Activated CD4-positive, alpha-beta T cell treated with anti-CD3 and anti-CD28 coated beads for 48 hours (primary cell): ENCODE measurements around the gene AKT3.
A peak's percentile ranks its signal among the peaks of the same experiment; 100 is the strongest.

ENCODE experiments used
- DNase-seq: peaks from one replicate; pipeline ENCODE4 v3.0.0-alpha.2; 2020

AKT3 gene

DNA sequence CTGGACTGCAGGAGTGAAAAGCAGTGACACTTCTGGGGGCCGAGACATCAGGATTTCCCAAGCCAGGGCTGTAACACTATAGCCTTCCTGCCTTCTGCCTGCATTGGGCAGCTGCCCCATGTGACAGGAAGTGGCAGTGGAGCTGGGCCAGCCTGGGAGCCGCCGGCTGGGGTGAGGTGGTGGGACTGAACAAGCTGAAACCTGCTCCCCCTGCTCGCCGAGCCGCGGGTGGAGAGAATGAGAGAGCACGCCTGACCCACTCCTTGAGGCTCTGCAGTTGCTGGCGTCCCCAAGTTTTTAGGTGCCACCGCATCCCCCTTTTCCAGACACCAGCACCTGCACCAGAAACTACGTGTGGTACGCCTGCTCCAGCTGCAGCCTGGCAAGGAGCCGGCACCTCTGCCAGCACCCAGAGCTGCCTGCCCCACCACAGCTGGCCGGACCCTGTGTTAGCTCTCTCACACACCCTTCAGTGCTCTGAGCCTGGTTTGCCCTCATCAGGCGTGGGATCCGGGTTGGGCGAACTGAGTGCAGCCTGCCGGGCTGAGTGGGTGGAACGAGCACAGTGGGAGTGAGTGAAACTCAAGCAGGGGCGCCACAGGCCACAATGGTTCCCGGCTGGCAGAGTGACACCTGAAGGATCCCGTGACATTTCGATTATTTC is 119.4 kb downstream of the AKT3 start:
- no peak for DNase-seq

DNA sequence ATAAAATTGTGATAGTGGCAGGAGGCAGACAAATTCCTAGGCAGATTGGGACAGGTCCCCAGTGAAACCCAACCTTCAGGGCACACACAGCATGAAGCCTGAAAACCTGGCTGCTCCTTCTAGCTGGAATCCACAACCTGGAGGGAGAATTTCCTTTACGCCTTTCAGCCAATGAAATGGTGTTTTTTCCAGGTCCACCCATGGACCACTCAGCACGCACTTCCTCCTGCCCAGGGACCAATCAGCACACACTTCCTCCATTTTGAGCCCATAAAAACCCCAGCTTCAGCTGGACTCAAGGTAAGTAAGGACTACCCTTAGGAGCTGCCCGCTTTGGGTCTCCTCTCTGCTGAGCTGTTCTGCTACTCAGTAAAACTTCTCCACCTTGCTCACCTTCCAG is 120.1 kb downstream of the AKT3 start:
- DNase-seq = no peak

DNA sequence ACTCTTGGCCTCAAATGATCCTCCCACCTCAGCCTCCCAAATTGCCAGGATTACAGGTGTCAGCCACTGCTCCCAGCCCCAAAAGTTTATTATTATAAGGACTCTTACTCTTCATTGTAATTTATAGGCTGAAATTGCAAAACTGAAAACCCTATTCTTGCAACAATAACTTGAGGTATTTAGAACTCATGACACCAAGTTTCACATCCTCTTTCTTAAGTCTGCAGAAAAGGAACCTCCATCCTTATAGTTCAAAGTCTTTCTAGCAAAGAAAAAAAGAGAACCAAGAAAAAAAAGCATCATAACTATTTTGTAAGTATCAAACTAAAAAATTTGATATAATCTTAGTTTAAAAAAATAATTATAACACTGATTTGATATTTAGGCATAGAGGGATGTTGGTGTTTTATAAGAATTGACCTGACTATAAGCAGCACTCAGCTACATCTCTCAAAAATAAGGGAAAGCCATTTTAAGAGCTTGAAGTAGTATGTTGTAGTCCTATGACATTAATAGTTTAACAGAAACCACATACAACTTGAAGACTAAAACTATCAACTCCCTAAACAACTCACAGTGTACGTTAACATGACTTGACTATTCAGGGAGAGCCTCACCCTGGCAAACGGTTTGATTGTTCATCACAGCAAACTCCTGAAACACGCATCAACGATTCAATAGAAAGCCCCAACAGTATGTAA is 122.4 kb downstream of the AKT3 start:
- DNase-seq = no peak

DNA sequence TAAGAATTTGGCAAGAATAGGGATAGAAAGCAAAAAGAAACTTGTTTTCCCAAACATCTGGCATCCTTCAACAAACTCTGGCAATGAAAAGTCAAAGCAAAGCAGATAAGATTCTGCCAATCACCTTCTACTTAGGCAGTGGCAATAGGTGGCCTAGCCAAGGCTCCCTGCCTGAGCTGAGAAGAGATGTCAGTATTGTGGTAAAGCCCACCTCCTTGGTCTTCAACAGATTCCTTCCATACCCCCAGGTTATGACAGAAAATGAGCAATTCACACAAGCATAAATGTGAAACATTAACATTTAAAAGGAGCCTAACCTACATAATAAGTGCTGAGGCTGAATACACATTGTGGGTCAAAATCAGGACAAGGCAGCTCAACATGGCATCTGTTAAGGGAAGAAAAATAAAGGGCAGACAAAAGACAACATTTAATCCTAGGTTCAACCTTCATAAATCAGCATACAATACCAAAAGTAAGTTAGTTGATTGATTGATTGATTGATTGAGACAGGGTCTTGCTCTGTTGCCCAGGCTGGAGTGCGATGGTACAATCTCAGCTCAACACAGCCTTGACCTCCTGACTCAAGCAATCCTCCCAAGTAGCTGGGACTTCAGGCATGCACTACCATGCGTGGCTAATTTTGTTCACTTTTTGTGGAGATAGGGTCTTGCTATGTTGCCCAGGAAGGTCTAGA is 123.1 kb downstream of the AKT3 start:
- no peak for DNase-seq

DNA sequence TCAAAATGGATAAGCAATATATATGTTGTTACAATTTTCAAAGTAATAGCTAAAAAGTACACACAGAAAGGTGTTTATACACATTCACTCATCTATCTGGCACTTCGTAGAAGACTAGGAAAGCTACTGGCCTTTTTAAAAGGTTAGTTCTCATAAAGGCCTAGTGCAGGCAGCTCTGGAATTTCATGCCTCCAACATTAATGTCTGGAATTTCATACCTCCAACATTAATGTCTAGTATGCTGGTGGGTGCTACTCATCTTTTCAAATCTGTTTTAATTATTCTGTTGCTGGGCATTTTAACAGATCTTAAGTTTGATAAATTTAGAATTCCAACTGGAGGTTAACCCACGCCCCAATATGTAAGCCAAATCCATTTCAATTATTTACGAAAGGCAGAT is 124.2 kb downstream of the AKT3 start:
- no peak for DNase-seq

DNA sequence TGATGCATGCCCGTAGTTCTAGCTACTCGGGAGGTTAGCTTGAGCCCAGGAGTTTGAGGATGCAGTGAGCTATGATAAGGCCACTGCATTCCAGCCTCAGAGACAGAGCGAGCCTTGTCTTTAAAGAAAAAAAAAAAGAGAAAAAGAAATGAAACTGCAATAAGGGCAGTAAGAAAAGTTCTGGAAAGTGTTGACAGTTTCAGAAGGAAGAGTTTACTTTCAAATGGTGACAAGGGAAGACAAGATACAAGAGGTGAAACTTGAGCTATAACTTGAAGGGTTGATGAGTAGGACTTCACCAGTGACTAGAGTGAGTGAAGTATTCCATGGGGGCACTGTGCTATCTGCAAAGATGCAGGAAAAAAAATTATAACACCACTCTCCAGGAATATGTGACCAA is 125.0 kb downstream of the AKT3 start:
- no peak for DNase-seq

DNA sequence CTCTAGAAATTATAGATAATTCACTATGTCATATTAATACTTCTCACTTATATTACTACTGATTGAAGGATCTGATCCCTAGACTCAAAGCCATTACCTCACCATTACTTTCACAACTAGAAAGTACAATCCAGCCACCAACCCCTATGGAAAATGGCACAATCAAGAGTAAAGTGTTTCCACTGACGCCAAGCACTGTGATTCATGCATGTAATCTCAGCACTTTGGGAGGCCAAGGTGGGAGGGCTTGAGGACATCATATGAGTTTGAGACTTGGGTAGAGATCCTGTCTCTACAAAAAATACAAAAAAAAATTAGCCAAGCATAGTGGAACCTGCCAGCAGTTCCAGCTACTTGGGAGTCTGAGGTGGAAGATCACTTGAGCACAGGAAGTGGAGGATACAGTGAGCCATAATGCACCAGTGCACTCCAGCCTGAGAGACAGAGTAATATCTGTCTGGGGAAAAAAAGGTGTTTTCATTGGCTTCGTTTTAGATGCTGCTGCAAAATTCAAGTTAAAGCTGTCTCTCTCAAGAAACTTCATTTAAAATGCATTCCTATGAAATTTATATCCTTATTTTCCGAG is 126.5 kb downstream of the AKT3 start:
- DNase-seq = peak; percentile 17

DNA sequence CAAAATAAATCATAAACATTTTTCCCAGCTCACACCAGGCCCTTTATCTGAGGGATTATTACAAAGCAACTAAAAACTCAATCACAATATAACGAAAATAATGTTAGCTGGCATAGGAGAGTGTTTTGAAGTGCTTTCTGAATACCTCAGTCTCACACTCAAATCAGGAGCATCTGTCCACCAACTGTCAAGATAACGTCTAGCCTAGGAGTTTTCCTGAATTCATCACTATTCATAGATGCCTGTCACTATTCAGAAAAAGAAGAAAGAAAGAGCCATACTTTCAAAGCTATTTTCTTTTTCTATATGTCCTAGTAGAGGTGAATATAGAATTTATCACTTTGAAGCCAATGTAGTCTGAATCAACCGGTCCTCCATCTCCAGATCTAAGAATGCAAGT is 127.0 kb downstream of the AKT3 start:
- no peak for DNase-seq

DNA sequence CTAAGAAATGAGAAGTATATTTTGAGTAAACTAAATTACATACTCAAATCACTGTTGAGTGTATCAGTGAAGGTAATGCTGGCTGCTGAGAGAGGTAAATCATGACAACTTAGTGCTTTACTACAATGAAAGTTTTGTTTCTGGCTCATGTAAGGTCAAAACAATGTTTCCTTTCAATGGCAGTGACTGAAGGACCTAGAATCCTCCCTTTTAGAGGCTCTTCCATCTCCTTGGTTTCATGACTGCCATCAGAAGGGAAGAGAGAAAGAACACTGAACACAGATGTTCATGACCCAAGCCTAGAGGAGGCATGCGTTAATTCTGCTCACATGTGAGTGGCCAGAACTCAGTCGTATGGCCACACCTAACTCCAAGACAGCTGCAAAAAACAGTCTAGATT is 130.6 kb downstream of the AKT3 start:
- DNase-seq = no peak

DNA sequence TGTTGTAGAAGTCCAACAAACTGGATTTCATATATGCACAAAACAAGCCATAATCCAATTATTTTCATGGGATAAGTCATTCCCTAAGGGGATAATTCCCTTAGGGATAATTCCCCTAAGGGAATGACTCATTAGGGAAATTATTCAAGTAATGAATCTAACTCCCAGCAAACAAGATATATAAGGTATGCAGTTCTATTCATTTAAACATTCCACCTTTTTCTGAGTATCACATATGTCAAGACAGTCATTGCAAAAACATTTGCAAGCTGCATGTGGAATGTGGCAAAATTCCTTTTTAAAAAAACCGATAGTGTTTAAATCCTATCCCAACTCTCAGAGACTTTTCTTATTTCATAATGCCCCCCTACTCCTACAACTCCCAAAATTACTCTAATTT is 131.2 kb downstream of the AKT3 start:
- DNase-seq = no peak

DNA sequence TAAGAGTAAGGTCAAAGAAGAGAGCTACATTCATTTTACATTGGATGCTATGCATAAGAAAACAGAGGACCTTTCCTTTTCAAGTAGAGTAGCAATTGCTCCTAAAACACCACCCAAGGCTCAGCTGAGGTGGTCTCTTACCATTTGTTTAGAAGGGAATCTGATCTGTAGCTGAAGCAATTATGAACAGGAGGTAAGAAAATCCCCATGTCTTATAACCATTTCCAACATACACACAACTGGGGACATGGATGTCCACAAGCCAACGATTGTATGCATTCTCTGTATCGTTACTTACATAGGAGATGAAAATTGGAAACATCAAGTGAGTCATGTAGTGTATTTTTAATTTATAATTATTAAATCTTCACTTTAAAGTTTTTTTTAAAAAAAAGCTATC is 132.0 kb downstream of the AKT3 start:
- no peak for DNase-seq

DNA sequence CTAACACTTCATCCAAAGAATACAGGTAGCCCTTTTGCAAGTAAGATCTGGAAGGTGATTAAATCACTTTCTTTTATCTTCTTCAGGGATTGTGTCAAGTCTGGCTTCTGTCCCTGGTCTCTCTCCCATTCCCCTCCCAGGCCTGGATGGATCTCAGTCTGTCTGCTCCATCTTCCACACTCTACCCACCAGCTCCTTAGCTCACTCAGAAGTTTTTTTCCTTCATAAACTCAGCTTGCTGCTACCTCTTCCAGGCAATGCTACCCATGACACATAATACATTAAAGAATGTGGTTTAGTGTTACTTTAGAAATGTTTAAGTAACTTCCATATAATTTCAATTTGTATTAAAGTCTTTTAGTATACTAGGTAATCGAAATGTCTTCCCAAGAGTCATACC is 133.1 kb downstream of the AKT3 start:
- no peak for DNase-seq

DNA sequence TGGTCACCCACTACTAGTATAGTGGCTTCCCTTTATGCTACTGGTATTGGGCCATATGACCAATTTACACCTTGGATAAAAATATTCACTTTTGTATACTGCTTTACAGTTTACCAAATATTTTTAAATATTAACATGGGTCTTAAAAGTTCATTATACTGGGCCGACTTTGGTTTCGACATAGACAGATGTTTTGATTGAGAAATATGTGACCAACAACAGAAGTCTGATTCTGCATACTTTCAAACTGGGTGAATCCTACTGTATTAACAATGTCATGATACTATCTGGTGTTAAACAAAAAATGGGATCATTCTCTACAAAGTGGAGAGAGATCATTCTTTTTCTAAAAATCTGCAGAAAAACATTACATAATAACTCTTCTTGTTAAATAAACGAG is 134.8 kb downstream of the AKT3 start:
- no peak for DNase-seq

DNA sequence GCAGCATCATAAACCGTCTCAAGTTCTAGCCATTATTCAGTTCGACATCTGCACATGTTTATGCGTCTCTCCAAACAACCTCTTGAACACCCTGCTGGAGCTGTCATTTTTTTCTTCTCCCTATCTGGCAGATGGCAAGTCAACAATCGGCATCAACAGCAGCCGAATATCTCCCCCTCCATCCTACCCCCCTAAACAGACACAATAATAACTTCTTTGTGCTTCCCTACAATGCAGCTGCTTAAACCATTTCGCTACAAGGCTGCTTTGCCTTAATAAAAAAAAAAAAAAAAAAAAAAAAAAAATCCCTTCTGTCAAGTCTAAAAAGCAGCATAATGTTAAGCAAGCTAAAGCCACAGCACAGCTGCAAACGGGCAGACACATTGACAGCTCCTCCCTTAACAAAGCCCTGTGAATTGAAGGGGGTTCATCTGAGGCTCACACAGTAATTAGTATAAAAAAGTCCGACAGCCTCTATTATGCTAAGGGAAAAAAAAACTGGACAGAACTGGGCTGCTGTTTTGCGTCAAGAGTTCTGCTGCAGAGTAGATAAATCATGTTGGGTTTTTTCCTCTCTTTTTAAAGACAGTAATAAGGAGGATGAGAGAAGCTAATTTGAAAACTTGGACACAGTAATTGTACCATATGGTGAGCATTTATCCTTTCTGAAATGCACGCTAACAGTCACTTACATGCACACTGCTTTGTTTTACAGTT is 136.4 kb downstream of the AKT3 start:
- DNase-seq = no peak

DNA sequence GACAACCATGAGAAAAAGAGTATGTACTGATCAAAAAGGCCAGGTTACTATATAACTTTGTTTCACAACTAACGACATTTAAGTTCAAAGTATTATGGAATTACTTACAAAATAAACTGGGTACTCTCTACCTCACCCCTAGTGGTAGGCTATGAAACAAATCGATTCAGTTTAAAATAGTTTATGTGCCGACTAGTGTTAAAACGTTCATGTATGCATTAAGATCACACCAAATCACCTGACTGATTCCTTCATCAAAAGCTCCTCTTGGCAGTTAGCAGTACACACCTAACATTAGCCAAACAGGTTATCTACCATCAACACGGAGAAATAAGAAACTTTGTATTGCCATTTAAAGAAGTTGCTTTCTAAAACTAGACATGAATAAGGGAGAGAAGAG is 137.1 kb downstream of the AKT3 start:
- DNase-seq = no peak

DNA sequence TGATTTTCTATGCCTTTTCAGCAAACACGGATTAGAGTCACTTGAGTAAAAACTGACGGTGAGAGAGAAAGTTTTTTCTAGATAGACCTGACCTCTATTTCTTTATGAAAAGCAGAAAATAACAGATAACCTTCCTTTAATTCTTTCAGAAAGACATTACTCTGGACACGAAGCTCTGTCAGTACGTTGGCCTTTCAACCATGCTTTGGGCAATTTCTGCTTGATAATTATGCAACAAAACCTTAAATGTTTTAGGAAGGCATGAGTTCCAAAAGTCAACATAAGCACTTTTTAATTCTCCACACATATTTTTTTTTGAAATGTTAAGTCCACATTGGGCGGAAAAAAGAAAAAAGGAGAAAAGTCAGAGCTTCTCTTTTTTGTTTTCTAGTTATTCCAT is 137.8 kb downstream of the AKT3 start:
- no peak for DNase-seq

DNA sequence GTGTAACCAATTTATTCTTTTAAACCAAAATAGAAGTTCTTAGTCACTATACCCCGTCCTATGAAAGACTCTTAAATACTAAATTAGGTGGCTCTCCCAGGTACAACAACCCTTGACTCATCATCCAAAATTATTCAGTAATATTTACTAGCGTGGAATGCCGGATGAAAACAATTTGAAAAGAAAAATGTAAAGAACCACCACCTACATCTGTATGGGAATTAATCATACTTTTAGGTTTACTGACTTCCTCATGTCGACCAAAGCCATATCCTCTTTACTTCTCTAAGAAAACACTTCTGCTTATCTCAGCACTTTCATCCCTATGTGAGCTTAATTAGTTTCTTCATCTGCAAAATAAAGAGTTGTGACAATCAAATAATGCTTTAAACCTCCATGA is 139.6 kb downstream of the AKT3 start:
- DNase-seq = no peak

DNA sequence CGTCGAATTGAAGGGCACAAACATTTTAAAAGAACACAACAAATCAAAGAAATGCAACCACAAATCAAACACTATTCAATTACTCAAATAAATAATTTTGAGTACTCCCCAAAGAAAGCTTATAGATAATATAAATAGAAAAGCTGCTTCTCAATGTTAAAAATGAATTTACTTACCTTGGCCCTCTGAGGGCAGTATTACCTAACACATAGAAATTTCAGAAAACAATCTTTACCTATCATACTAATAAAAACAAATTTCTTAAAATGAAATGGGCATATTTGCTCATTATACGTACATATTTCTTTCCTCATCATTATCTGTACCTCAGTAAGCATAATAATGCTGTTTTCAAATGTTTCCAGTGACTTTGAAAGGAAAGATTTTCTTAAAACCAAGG is 141.8 kb downstream of the AKT3 start:
- no peak for DNase-seq

DNA sequence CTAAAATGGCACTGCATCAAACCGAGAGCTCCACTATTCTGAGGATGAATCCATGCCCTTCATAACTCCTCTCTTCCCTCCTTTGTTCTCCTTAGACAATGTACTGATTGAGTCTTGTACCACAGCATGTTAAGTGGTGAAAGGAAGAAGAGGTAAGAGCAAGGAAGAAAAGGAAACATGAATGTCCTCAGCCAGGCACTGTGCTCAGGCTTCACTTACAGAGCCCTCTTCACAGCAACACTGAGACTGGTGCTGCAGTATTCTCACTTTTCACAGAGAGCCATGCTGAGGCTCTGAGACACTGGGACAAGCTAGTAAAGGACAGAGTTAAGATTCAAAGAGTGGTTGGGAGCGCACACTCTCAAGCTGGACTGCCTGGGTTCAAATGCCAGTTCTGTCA is 143.5 kb downstream of the AKT3 start:
- no peak for DNase-seq

DNA sequence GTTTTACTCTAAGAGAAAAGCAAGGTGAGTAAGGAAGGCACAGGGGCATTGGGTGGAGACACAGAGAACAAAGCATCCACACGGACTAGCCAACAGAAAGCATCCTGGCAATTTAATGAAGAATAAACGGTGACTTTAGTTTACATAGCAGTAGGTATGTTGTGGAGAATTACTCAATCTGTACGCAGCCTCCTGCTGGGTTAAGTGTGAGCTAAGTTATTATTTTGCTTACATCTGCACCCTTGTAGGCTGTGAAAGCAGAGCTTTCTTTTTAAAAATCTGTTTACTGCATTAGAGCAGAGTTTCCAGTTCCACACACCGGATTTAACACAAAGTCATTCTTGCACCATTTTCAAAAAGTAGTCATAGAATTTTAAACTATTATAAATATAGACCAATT is 144.5 kb downstream of the AKT3 start:
- no peak for DNase-seq

DNA sequence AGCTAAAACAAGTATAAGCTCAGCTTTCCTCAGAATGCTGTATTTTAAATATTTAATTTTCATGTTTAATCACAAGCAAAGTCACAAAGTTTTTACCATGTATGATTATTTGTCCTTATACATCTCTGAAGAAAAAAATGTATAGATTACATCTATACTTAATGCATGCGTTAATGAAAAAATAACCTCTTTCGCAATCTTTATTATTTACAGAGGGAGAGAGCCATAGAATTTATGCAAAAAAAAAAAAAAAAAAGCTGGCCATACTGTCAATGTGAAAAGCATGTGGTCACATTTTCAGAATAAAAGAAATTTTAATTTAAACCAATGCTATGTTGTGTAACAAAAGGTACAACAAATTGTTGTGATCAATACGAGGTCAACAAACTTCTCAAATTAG is 148.2 kb downstream of the AKT3 start:
- no peak for DNase-seq

DNA sequence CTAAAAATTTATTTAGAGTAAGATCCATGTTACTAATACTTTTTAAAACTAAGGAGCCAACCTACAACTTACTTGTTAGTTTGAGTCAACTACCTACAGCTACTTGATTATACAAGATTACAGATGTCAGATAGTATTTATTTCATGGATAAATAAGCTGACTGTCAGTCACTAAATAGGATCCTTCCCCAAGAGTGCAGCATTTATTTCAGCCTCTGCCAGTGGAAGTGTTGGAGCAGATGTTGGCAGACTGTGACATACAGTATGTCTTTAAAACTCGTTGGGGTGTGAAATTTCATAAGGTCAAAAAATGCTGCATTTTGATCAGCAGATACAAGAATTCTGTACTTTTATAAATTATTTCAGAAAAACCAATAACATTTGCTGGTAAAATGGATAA is 156.2 kb downstream of the AKT3 start:
- no peak for DNase-seq

DNA sequence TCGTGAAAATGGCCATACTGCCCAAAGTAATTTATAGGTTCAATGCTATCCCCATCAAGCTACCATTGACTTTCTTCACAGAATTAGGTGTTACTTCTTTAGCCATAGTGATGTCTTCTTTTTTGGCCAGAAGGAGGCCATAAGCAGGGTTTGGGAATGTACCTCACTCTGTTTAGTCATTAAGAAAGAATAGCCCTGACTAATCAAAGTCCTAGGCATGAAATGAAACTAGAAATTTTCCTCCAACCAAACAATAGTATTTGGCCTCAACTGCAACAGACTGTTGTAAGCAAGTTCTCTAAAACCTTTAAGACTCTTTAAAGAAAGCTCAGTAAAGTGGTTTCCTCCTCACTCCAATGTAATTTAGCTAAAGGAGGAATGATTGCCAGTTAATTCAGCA is 163.9 kb downstream of the AKT3 start:
- no peak for DNase-seq

DNA sequence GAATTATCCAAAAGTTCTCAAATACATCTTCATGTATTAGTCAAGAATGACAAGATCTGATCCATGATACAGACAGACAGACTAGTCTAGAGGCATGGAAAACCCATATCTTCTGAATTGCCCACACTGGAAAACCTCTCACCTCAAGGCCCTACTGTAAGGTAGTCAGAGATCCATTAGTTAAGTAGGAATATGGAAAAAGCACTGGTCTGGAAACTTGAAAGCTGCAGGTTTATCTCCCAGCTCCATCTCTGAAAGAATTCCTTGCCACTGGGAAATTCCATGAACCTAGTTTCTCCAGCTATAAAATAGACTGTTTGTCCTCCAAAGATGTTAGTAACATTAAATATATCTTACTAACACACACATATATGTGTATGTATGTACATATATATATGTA is 169.2 kb downstream of the AKT3 start:
- DNase-seq = no peak
